HG03097 (cell line): ENCODE data around the gene OR5T1.

Source experiments
- ATAC-seq: cut with Tn5 transposase; IDR thresholded peaks from one replicate; pipeline ENCODE4 v1.9.1; 2021; ENCODE audit not compliant: unreplicated experiment, low FRiP score

The OR5T1 gene

DNA sequence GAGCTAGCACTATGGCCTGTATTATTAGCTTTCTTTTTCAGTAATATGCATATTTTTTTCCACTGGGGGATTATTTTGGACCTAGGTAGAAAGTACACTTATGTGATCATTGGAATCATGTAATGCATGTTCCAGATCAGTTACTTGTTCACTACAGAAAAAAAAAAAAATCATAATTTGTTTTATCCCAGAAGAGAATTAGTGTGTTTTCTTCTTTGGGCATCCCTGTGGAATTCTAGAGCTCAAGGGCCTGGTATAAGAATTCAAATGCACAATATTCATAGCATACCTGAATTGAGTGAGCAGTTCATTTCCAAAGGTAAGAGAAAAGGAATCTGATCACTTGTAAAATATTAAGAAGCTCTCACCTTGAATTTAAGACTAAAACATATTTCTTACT lies at the start of gene OR5T1:
TSS of gene OR5T1 (plus strand) at position 301 of the 400 bp plus-strand sequence. CDS start 1,485 bp downstream, outside the sequence.
- no peak for ATAC-seq

DNA sequence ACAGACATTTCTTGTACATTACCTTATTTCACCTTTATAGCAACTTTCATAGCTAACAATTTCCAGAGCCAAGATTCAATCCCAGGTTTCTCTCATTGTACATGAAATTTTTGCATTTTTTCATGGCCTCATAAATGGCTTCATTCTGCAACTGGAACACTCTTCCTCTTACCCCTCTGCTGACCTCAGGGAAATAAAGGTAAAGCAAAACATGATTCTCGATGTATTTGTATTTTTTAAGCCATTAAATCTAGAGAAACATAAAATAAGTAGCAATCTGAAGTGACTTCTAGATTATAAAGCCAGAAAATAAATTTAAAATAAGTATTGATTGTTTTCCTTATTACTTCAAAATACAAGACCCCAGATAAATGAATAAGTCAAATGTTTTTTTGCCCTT lies 39.8 kb upstream of the OR5T1 start, which contains the start of gene OR5T2:
TSS of gene OR5T2 (minus strand) at position 101 of the 400 bp plus-strand sequence. CDS start 1,193 bp downstream, outside the sequence.
- ATAC-seq, result no peak

DNA sequence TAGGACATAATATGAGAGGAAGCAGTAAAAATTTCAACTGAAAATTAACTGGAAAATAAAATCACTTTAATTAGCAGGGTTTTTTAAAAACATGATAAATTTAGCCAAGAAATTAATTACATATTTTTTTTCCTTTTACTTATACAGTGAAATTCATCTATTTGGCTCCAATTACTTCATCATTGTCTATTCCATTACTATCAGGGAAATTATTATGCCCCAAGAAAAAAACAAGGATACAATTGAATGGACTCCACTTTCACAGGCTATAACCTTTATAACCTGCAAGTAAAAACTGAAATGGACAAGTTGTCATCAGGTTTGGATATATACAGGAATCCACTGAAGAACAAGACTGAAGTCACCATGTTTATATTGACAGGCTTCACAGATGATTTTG lies 22.0 kb upstream of the OR5T1 start, which contains the start of gene OR5T3:
TSS of gene OR5T3 (plus strand) at position 301 of the 400 bp plus-strand sequence. CDS start at position 301, 0 bp downstream.
- ATAC-seq, result no peak

DNA sequence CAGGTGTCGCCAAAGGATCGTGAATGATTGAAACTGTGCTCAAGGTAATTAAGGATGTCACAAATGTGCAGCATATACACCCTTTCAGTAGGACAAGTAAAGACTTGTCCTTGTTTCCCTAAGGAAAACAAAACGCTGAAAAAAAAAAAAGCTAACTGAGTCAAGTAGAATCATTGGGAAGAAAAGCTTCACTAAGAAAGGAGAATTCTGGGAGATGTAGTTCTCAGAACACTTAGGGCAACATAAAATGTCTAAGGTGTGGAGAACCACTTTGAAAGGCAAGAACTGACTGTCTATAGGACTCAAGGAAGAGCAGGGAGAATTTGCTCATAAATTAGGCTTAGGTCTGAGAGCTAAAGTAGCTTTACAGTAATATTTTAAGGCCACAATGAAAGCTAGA lies 2.9 kb upstream of the OR5T1 start:
- ATAC-seq, result no peak

DNA sequence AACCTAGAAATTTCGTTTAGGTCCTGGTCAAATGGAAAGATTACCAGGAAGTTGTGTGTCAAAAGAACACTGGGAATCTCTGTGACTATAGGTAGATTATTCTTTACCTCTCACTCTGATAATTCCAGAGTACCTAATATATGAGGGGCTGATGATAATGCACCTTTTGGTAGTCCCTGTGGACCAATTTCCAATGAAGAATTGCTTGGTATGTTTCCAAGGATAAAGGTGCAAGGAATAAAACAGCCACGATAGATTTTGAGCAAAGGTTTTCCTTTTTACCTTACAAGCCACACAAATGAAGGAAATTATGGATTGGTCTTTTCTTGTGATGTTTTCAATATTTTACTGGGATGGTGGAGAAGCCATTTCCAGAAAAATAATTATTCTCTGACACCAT lies 18.2 kb downstream of the OR5T1 start, which contains the start of gene OR8H1:
TSS of gene OR8H1 (minus strand) at position 101 of the 400 bp plus-strand sequence. CDS start 1,192 bp downstream, outside the sequence.
- no peak for ATAC-seq

DNA sequence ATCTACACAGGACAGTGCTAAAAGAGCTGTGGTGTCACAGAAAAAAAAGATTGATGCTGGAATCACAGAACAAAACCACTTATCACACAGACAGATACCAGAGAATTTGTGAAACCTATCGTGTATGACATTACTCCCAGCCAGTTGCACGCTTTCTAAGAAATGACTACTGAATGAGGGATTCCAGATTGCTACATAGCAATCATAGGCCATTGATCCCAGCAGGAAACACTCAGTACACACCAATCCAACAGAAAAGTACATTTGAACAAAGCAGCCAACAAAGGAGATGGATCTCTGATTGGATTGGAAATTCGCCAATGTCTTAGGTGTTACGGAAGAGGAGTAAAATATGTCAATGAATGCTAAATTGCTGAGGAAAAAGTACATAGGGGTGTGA lies 22.9 kb downstream of the OR5T1 start:
- ATAC-seq, result no peak

DNA sequence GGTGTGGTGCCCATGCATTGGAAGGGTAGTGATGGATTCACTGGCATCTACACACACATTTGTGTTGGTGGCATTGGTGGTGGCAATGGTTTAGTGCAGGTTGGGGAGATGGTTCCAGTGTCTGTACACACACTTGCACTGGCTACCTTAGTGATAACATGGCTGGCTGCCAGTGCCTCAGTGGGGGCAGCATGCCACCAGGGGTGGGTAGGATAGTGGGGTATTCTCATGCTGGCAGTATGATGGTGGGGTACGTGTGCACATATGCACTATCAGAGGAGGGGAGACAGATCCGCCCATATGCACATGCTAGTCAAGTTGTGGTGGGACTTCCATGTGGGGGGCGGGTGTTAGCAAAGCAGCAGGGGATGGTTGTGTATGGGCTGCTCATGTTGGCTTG lies 33.9 kb downstream of the OR5T1 start:
- ATAC-seq, result no peak

DNA sequence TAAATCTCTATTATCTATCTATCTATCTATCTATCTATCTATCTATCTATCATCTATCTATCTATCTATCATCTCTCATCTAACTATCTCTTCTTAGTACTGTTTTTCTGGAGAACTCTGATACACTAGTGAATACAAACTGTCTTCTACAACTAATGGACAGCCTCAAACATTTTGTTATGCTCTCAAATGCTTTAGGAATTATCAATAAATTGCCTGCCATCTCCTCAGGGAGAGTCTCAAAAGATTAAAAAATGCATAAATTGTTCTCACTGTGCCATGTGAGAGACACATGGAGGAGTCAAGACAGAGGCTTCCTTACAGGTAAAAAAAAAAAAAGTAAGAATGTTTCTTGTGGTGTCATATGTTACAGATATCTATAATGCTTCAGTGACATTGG lies 40.9 kb downstream of the OR5T1 start, which contains the start of gene OR8K3:
TSS of gene OR8K3 (plus strand) at position 301 of the 400 bp plus-strand sequence. CDS start 3,163 bp downstream, outside the sequence.
- no peak for ATAC-seq
